ENCODE results near the gene CENPI.

CENPI gene

GRCh38 chrX:101081231-101081630 is 16.8 kb upstream of the CENPI start:
- peaks cover 24% of the 10 kb centered on the region for H3K4me1 Mint-ChIP-seq
- peaks cover 28% of the 10 kb centered on the region for H3K9me3 Mint-ChIP-seq
- no peak for DNase-seq
- no peak overlapping the region for H3K27ac Mint-ChIP-seq
- peaks cover 18% of the 10 kb centered on the region for H3K27me3 Mint-ChIP-seq (ENCODE audit: low read depth, poor library complexity)
- H3K36me3 Mint-ChIP-seq (ENCODE audit: low read depth), result no peaks in the 10 kb centered on the region
- H3K4me3 Mint-ChIP-seq, result no peak overlapping the region
- no peak for TF ChIP-seq CTCF (IDR thresholded peaks at IDR 0.05)

- Mint-ChIP-seq H3K27ac (no peak overlapping the region), H3K27me3 (ENCODE audit: low read depth, poor library complexity) (peaks cover 11% of the 10 kb centered on the region), H3K9me3 (peaks cover 60% of the 10 kb centered on the region), H3K36me3 (ENCODE audit: low read depth) (no peaks in the 10 kb centered on the region), H3K4me3 (no peak overlapping the region), H3K4me1 (no peaks in the 10 kb centered on the region)
- no peak for TF ChIP-seq CTCF (IDR thresholded peaks at IDR 0.05)
- DNase-seq, result no peak
Observed at GRCh38 chrX:101091817-101092216, 6.2 kb upstream of the CENPI start.

GRCh38 chrX:101108284-101108683 is 10.3 kb downstream of the CENPI start:
- TF ChIP-seq CTCF (IDR thresholded peaks at IDR 0.05), result no peak
- no peak for DNase-seq
- Mint-ChIP-seq H3K9me3 (peaks cover 42% of the 10 kb centered on the region), H3K4me1 (no peaks in the 10 kb centered on the region), H3K27ac (no peak overlapping the region), H3K27me3 (ENCODE audit: low read depth, poor library complexity) (no peaks in the 10 kb centered on the region), H3K4me3 (no peak overlapping the region), H3K36me3 (ENCODE audit: low read depth) (peaks cover 45% of the 10 kb centered on the region)

GRCh38 chrX:101117701-101118100 is 19.7 kb downstream of the CENPI start:
- Mint-ChIP-seq H3K27me3 (ENCODE audit: low read depth, poor library complexity) (no peaks in the 10 kb centered on the region), H3K36me3 (ENCODE audit: low read depth) (peaks cover 43% of the 10 kb centered on the region)

GRCh38 chrX:101136235-101136634 is 38.2 kb downstream of the CENPI start:
- no peaks in the 10 kb centered on the region for H3K4me1 Mint-ChIP-seq
- no peak for TF ChIP-seq CTCF (IDR thresholded peaks at IDR 0.05)
- peaks cover 6% of the 10 kb centered on the region for H3K27me3 Mint-ChIP-seq (ENCODE audit: low read depth, poor library complexity)
- DNase-seq, result no peak
- H3K9me3 Mint-ChIP-seq, result peaks cover 38% of the 10 kb centered on the region
- H3K36me3 Mint-ChIP-seq (ENCODE audit: low read depth), result peaks cover 47% of the 10 kb centered on the region
- H3K27ac Mint-ChIP-seq, result no peak overlapping the region
- H3K4me3 Mint-ChIP-seq, result no peak overlapping the region

More at GRCh38 chrX:101117701-101118100, 19.7 kb downstream of the CENPI start:
- TF ChIP-seq CTCF (IDR thresholded peaks at IDR 0.05), result no peak
- Mint-ChIP-seq H3K4me3 (no peak overlapping the region), H3K9me3 (peaks cover 27% of the 10 kb centered on the region), H3K4me1 (no peaks in the 10 kb centered on the region), H3K27ac (no peak overlapping the region)
- no peak for DNase-seq
